ENCODE results near the gene NRCAM.
"Not testable (repeated sequence)": the region's sequence is repeated elsewhere in the genome, so short reads cannot be mapped to it uniquely, and the experiment has no call there.

The NRCAM gene

GRCh38 chr7:108480311-108480710 lies 24.1 kb upstream of the NRCAM start:
- Histone ChIP-seq H3K36me3 (no peaks in the 10 kb centered on the region), H3K27me3 (ENCODE audit: insufficient read depth, low read depth, severe bottlenecking) (no peaks in the 10 kb centered on the region), H3K27ac (no peak overlapping the region), H3K9me3 (ENCODE audit: severe bottlenecking) (no peaks in the 10 kb centered on the region), H3K4me3 (ENCODE audit: low read depth, low read length) (no peak overlapping the region)
- TF ChIP-seq, protein P1, sequence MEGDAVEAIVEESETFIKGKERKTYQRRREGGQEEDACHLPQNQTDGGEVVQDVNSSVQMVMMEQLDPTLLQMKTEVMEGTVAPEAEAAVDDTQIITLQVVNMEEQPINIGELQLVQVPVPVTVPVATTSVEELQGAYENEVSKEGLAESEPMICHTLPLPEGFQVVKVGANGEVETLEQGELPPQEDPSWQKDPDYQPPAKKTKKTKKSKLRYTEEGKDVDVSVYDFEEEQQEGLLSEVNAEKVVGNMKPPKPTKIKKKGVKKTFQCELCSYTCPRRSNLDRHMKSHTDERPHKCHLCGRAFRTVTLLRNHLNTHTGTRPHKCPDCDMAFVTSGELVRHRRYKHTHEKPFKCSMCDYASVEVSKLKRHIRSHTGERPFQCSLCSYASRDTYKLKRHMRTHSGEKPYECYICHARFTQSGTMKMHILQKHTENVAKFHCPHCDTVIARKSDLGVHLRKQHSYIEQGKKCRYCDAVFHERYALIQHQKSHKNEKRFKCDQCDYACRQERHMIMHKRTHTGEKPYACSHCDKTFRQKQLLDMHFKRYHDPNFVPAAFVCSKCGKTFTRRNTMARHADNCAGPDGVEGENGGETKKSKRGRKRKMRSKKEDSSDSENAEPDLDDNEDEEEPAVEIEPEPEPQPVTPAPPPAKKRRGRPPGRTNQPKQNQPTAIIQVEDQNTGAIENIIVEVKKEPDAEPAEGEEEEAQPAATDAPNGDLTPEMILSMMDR (IDR thresholded peaks at IDR 0.05; ENCODE audit: low read depth, low read length), result no peak
- no peak for DNase-seq

DNA sequence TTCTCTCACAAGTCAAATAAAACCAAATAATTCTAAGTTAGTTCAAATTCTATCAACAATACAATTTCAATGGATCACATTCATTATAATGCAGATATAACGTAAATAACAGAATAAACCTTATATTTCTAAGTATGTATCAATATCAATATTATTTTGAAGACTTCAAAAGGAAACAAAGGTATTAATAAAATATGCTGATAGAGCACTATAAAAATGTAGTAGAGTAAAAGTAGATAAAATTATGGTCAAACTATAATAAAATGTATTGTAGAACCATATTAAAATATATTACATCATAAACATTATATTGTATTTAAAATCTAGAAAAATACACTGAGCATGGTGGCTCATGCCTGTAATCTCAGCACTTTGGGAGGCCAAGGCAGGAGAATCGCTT lies 23.5 kb upstream of the NRCAM start:
- TF ChIP-seq, protein P1 (IDR thresholded peaks at IDR 0.05; ENCODE audit: low read depth, low read length), result no peak
- no peaks in the 10 kb centered on the region for H3K36me3 ChIP-seq
- no peak for DNase-seq
- H3K9me3 ChIP-seq (ENCODE audit: severe bottlenecking), result no peaks in the 10 kb centered on the region
- no peaks in the 10 kb centered on the region for H3K27me3 ChIP-seq (ENCODE audit: insufficient read depth, low read depth, severe bottlenecking)
- H3K4me3 ChIP-seq (ENCODE audit: low read depth, low read length), result no peak overlapping the region
- no peak overlapping the region for H3K27ac ChIP-seq

DNA sequence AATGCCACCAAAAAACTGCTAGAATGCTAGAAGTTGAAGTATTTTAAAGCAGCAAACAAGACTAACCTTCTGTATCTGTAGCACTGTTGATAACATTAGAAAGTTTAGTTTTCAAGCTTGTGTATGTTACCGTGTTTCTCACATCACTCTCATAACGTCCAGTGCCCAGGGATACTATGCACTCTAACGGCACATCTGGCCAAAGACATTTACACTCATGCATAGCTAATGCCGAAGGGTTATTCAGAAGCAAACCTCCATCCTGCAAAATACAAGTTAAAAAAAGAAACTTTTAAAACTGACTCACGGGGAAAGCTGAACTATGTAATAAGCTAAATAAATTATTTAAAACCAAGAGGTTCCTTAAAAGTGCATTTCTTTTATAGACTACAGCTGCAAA lies 22.9 kb upstream of the NRCAM start:
- H3K27ac ChIP-seq, result no peak overlapping the region
- H3K27me3 ChIP-seq (ENCODE audit: insufficient read depth, low read depth, severe bottlenecking), result no peaks in the 10 kb centered on the region
- TF ChIP-seq, protein P1 (IDR thresholded peaks at IDR 0.05; ENCODE audit: low read depth, low read length), result no peak
- H3K4me3 ChIP-seq (ENCODE audit: low read depth, low read length), result no peak overlapping the region
- DNase-seq, result no peak
- no peaks in the 10 kb centered on the region for H3K36me3 ChIP-seq
- no peaks in the 10 kb centered on the region for H3K9me3 ChIP-seq (ENCODE audit: severe bottlenecking)

GRCh38 chr7:108468246-108468645 lies 12.0 kb upstream of the NRCAM start:
- DNase-seq, result no peak
- Histone ChIP-seq H3K27me3 (ENCODE audit: insufficient read depth, low read depth, severe bottlenecking) (no peaks in the 10 kb centered on the region), H3K4me3 (ENCODE audit: low read depth, low read length) (no peak overlapping the region), H3K27ac (no peak overlapping the region), H3K36me3 (no peaks in the 10 kb centered on the region), H3K9me3 (ENCODE audit: severe bottlenecking) (no peaks in the 10 kb centered on the region)
- TF ChIP-seq, protein P1 (IDR thresholded peaks at IDR 0.05; ENCODE audit: low read depth, low read length), result no peak

- Histone ChIP-seq H3K36me3 (no peaks in the 10 kb centered on the region), H3K4me3 (ENCODE audit: low read depth, low read length) (no peak overlapping the region), H3K27me3 (ENCODE audit: insufficient read depth, low read depth, severe bottlenecking) (no peaks in the 10 kb centered on the region), H3K9me3 (ENCODE audit: severe bottlenecking) (no peaks in the 10 kb centered on the region), H3K27ac (no peak overlapping the region)
- TF ChIP-seq, protein P1 (IDR thresholded peaks at IDR 0.05; ENCODE audit: low read depth, low read length), result no peak
- no peak for DNase-seq
Measured at GRCh38 chr7:108467391-108467790, 11.2 kb upstream of the NRCAM start.

DNA sequence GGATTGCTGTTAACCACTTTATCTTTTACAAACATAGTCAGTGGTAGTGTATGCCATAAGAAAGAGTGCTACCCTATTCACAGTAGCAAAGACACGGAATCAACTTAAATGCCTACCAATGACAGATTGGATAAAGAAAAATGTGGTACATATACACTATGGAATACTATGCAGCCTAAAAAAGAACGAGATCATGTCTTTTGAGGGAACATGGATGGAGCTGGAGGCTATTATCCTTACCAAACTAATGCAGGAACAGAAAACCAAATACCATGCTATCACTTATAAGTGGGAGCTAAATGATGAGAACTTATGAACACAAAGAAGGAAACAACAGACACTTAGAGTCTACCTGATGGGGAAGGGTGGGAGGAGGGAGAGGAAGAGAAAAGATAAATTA lies 10.1 kb upstream of the NRCAM start:
- not testable (repeated sequence) for H3K36me3 ChIP-seq; DNase-seq; H3K9me3 ChIP-seq (ENCODE audit: severe bottlenecking); H3K27me3 ChIP-seq (ENCODE audit: insufficient read depth, low read depth, severe bottlenecking); H3K4me3 ChIP-seq (ENCODE audit: low read depth, low read length); H3K27ac ChIP-seq

Data from WERI-Rb-1 (cell line).